CD4-positive, alpha-beta T cell treated with Interferon alpha-2 for 1 hour (primary cell): ENCODE measurements around the gene LARP6.

ENCODE experiments used
- DNase-seq, 2 donors: peaks; one replicate each; pipeline ENCODE4 v3.0.0-alpha.2; 2020 to 2022

The LARP6 gene

GRCh38 chr15:70793694-70794093 lies 60.3 kb downstream of the LARP6 start:
- DNase-seq, result no peak

GRCh38 chr15:70792171-70792573 lies 61.8 kb downstream of the LARP6 start:
- DNase-seq, result no peak

DNA sequence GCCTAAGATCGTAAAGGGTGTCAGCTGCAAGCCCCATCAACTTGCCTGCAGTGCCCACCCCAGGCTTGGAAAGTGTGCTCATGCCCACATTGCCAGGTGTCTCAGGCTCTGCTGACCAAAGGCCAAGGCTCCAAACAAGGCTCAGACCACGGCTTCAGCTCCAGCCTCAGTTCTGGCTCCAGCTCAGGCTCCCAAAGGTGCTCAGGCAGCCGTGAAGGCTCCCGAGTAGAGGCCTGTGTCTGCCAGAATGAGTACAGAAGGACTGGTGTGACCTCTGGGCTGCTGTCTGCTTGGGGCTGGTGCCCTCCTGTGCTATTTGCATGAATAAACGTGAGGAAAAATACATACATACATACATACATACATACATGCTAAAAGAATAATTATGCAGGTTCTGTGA lies 62.7 kb downstream of the LARP6 start:
- no peak for DNase-seq

- no peak for DNase-seq
These were observed 64.7 kb downstream of the LARP6 start for GRCh38 chr15:70789213-70789612.

- DNase-seq, result no peak
These were observed 65.6 kb downstream of the LARP6 start for GRCh38 chr15:70788114-70789049.

DNA sequence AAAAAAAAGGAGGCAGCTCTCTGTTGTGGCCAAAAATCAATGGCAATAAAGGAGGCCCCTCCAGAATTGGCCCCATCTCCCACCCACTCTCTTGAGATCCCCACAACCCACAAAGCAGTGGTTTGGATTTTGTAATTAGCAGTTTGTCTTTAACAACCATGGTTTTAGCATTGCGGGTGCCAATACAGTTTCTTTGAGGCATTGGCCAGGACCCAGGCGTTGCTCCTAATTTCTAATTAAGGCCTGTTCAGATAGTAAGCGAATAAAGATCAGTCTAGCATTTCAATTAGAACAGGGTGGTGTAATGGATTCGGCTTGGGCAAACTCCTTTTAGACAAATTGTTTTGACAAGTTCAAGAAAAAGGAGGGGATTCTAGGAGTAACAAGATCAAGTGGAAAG lies 67.0 kb downstream of the LARP6 start:
- DNase-seq, result no peak

- DNase-seq, result no peak
These were observed 70.3 kb downstream of the LARP6 start for GRCh38 chr15:70783610-70784022.

DNA sequence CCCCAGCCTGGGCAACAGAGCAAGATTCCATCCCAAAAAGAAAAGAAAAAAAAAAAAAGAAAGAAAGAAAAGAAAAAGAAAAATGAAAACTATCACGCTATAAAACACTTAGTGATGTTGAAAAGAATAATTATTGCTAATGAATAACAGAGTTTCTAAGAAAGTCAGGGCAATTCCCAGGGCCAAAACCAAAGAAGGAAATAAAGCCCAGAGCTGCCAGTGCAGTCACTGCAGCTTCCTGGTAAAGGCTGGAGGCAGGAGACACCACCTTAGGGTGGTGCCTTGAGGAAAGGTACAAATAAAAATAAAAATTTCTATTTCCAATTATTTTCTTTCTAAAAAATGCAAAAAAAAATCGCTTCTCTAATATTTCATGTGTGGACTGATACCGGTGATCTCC lies 70.9 kb downstream of the LARP6 start:
- no peak for DNase-seq

DNA sequence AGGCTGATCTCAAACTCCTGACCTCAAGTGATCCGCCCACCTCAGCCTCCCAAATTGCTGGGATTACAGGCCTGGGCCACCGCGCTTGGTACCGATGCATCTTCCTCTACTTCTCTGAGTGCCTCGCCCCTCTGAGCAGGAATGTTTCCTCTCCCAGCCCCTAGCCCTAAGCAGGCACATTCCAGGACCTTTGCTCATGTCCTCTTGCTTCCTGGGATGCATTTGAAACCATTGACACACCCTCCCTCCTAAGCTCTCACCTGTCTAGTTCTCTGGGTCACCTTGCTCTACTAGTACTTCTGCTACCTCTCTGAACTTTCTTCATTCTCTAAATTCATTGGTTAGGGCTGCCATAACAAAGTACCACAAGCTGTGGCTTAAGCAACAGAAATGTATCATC lies 72.7 kb downstream of the LARP6 start:
- DNase-seq, result no peak
